ENCODE measurements around the gene GNAT1. TPM values are rescaled to one million over a fixed set of nuclear protein-coding genes. Genes with fewer than 3 reads are reported as not detected.

Gene GNAT1
- polyA plus RNA-seq, 1 donor (not counting 4 experiments of a cell fraction or from before 2014, with no cell fraction given): 0.12 TPM

- FAIRE-seq (no peak), DNase-seq (ENCODE audit: low read depth, low spot score) (no peak)
- H3K9ac ChIP-seq (ENCODE audit: control insufficient read depth, extremely low read depth, insufficient read depth, low read length): no peak overlapping the region
- dilution Hi-C loops (cut with MboI; ENCODE audit: extremely low pct_ligation_motif_present, low sequenced_read_pairs): no loop called here
- H3K36me3 ChIP-seq (ENCODE audit: control insufficient read depth in 2 of 2, extremely low read depth in 1 of 2, insufficient read depth in 2 of 2, low read length in 2 of 2): peaks cover 36 to 39% of the 10 kb centered on the region in 2 experiments
- H3K4me3 ChIP-seq (ENCODE audit: control insufficient read depth in 2 of 3, extremely low read depth in 1 of 3, insufficient read depth in 2 of 3, low read depth in 1 of 3, low read length in 3 of 3): no peak overlapping the region
- TF ChIP-seq CTCF (optimal IDR thresholded peaks at IDR 0.05 in 1 of 3, IDR thresholded peaks at IDR 0.05 in 1 of 3, conservative IDR thresholded peaks at IDR 0.05 in 1 of 3; ENCODE audit: extremely low read depth in 1 of 3, insufficient read depth in 2 of 3, low read length in 3 of 3) (no peak), EZH2 (IDR thresholded peaks at IDR 0.05; ENCODE audit: low read length) (no peak)
- peaks cover 69% of the 10 kb centered on the region for H3K4me1 ChIP-seq (ENCODE audit: control insufficient read depth, extremely low read depth, insufficient read depth, low read length)
- peaks cover 5% of the 10 kb centered on the region for H3K9me1 ChIP-seq (ENCODE audit: control insufficient read depth, extremely low read depth, insufficient read depth, low read length)
- no peak overlapping the region for H2AFZ ChIP-seq (ENCODE audit: control insufficient read depth, low read length)
- H4K20me1 ChIP-seq (ENCODE audit: control insufficient read depth, extremely low read depth, insufficient read depth, low read length): peaks cover 16% of the 10 kb centered on the region
- no peaks in the 10 kb centered on the region for H3K9me3 ChIP-seq (ENCODE audit: control insufficient read depth, low read depth, low read length)
- H3K79me2 ChIP-seq (ENCODE audit: control insufficient read depth, insufficient read depth, low read length): peaks cover 83% of the 10 kb centered on the region
- no peaks in the 10 kb centered on the region for H3K27me3 ChIP-seq (ENCODE audit: control insufficient read depth, extremely low read depth, insufficient read depth, low read length)
- peak overlapping the region; percentile 75 for H3K27ac ChIP-seq (ENCODE audit: control insufficient read depth, insufficient read depth, low read length)
- no peak overlapping the region for H3K4me2 ChIP-seq (ENCODE audit: control insufficient read depth, extremely low read depth, insufficient read depth, low read depth, low read length)
Measured at GRCh38 chr3:50168388-50168787, 23.0 kb upstream of the GNAT1 start.

- DNase-seq (ENCODE audit: low read depth, low spot score): no peak
- no peak for FAIRE-seq
- peaks cover 65% of the 10 kb centered on the region for H3K4me1 ChIP-seq (ENCODE audit: control insufficient read depth, extremely low read depth, insufficient read depth, low read length)
- H3K4me2 ChIP-seq (ENCODE audit: control insufficient read depth, extremely low read depth, insufficient read depth, low read depth, low read length): no peak overlapping the region
- dilution Hi-C loops (cut with MboI; ENCODE audit: extremely low pct_ligation_motif_present, low sequenced_read_pairs): no loop called here
- H3K27ac ChIP-seq (ENCODE audit: control insufficient read depth, insufficient read depth, low read length): no peak overlapping the region
- H3K36me3 ChIP-seq (ENCODE audit: control insufficient read depth in 2 of 2, extremely low read depth in 1 of 2, insufficient read depth in 2 of 2, low read length in 2 of 2): peaks cover 39 to 40% of the 10 kb centered on the region in 2 experiments
- H3K4me3 ChIP-seq (ENCODE audit: control insufficient read depth in 2 of 3, extremely low read depth in 1 of 3, insufficient read depth in 2 of 3, low read depth in 1 of 3, low read length in 3 of 3): no peak overlapping the region
- no peak overlapping the region for H2AFZ ChIP-seq (ENCODE audit: control insufficient read depth, low read length)
- H3K9ac ChIP-seq (ENCODE audit: control insufficient read depth, extremely low read depth, insufficient read depth, low read length): no peak overlapping the region
- H3K79me2 ChIP-seq (ENCODE audit: control insufficient read depth, insufficient read depth, low read length): peaks cover 86% of the 10 kb centered on the region
- TF ChIP-seq CTCF (optimal IDR thresholded peaks at IDR 0.05 in 1 of 3, IDR thresholded peaks at IDR 0.05 in 1 of 3, conservative IDR thresholded peaks at IDR 0.05 in 1 of 3; ENCODE audit: extremely low read depth in 1 of 3, insufficient read depth in 2 of 3, low read length in 3 of 3) (no peak), EZH2 (IDR thresholded peaks at IDR 0.05; ENCODE audit: low read length) (no peak)
- peaks cover 5% of the 10 kb centered on the region for H3K9me1 ChIP-seq (ENCODE audit: control insufficient read depth, extremely low read depth, insufficient read depth, low read length)
- H4K20me1 ChIP-seq (ENCODE audit: control insufficient read depth, extremely low read depth, insufficient read depth, low read length): peaks cover 16% of the 10 kb centered on the region
- no peaks in the 10 kb centered on the region for H3K9me3 ChIP-seq (ENCODE audit: control insufficient read depth, low read depth, low read length)
- H3K27me3 ChIP-seq (ENCODE audit: control insufficient read depth, extremely low read depth, insufficient read depth, low read length): no peaks in the 10 kb centered on the region
Measured at GRCh38 chr3:50168791-50169190, 22.6 kb upstream of the GNAT1 start.
